ENCODE data around the gene CAPN10.

Gene CAPN10

GRCh38 chr2:240601831-240602160, 15.3 kb downstream of the CAPN10 start:
- H3K4me3 ChIP-seq (ENCODE audit: low read depth, low read length) = no peak overlapping the region
- DNase-seq (ENCODE audit: low read depth) = no peak
- TF ChIP-seq, protein P1, sequence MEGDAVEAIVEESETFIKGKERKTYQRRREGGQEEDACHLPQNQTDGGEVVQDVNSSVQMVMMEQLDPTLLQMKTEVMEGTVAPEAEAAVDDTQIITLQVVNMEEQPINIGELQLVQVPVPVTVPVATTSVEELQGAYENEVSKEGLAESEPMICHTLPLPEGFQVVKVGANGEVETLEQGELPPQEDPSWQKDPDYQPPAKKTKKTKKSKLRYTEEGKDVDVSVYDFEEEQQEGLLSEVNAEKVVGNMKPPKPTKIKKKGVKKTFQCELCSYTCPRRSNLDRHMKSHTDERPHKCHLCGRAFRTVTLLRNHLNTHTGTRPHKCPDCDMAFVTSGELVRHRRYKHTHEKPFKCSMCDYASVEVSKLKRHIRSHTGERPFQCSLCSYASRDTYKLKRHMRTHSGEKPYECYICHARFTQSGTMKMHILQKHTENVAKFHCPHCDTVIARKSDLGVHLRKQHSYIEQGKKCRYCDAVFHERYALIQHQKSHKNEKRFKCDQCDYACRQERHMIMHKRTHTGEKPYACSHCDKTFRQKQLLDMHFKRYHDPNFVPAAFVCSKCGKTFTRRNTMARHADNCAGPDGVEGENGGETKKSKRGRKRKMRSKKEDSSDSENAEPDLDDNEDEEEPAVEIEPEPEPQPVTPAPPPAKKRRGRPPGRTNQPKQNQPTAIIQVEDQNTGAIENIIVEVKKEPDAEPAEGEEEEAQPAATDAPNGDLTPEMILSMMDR (conservative IDR thresholded peaks at IDR 0.05; ENCODE audit: low read depth, low read length) = no peak

DNA sequence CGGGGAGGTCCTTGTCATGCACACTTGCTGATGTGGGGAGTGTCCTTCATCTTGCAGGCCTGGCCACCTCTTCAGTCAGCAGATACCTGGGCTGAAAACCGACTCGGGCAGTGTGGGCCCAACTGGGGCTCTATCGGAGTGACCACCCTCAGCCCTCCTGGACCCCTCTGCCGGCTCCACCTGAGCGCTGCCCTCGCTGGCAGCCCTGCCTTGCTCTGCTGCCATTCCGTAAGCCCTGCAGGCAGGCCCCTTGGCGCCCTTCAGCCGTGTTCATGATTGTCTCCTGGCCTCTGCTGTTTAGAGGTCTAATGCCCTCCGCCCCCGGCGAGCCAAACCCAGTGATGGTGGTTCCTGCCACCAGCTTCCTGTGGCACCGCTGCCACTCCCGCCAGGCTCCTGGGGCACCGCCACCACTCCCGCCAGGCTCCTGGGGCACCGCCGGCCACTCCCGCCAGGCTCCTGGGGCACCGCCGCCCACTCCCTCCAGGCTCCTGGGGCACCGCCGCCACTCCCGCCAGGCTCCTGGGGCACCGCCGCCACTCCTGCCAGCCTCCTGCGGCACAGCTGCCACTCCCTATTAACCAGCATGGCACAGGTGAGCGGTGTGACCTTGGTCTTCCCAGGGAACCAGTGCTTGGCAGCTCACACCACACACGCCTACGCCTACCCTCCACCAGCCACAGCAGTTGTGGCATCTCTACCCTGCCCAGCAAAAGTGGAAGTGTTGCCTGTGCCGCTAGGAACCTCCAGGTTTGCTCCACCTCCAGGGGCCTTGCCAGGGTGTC, 15.9 kb downstream of the CAPN10 start:
- TF ChIP-seq, protein P1 (conservative IDR thresholded peaks at IDR 0.05; ENCODE audit: low read depth, low read length) = no peak
- no peak overlapping the region for H3K4me3 ChIP-seq (ENCODE audit: low read depth, low read length)
- DNase-seq (ENCODE audit: low read depth) = no peak

DNA sequence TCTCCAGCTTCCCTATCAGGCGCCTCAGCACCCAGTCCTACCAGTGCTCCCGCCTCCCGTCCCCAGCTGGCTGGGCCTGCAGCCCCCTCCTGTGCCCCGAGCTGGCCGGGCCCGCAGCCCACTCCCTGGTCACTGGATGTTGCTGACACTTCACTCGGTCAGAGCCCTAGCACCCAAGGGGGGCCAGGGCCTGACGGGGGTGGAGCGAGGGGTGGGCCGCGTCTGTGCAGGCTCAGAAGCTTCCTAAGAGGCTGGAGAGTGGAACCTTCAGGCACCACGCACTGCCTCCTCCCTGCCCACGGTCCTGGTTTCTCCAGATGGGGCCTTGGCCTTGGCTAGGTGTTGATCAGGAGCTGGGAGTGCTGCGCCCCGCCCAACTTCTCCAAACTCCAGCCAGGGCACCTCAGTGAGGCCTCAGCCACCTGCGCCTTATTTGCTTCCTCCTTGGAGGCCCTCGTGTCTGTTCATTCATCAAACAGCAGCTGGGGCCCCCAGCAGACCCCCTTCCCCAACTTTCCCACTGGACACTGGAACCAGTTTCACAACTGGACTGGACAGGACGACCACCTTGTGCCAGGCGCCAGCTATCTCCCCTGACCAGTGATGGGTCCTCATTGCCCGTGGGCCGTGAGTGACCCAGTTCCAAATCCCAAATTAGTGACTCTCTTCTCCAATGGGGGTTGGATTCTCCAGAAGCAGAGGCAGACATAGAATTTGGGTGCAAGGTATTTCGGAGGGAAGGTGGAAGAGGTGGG, 16.7 kb downstream of the CAPN10 start:
- TF ChIP-seq, protein P1 (conservative IDR thresholded peaks at IDR 0.05; ENCODE audit: low read depth, low read length) = no peak
- DNase-seq (ENCODE audit: low read depth) = no peak
- no peak overlapping the region for H3K4me3 ChIP-seq (ENCODE audit: low read depth, low read length)

DNA sequence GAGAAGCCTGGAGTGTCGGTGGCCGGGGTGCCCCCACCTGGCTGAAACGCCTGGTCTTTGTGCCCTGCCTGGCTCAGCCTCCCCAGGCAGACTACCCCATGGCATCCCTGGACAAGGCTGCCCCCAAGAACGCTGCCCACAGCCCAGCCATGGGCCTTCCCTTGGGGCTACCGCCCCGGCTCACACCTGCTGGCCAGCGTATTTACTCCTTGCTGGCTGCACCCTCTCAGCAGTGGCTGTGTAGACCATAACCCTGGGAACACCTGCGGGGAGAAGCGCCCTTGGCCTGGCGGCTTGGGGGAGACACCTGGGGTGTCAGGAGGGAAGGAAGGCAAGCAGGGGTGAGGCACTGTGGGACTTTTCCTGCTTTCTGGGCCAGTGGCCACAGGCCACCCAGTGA, 17.3 kb downstream of the CAPN10 start:
- no peak overlapping the region for H3K4me3 ChIP-seq (ENCODE audit: low read depth, low read length)
- DNase-seq (ENCODE audit: low read depth) = no peak
- TF ChIP-seq, protein P1 (conservative IDR thresholded peaks at IDR 0.05; ENCODE audit: low read depth, low read length) = no peak

- DNase-seq (ENCODE audit: low read depth) = peak; percentile 79
- TF ChIP-seq, protein P1 (conservative IDR thresholded peaks at IDR 0.05; ENCODE audit: low read depth, low read length) = peak; percentile 80
- no peak overlapping the region for H3K4me3 ChIP-seq (ENCODE audit: low read depth, low read length)
These were observed 17.9 kb downstream of the CAPN10 start for GRCh38 chr2:240604291-240604938.

- TF ChIP-seq, protein P1 (conservative IDR thresholded peaks at IDR 0.05; ENCODE audit: low read depth, low read length) = no peak
- no peak overlapping the region for H3K4me3 ChIP-seq (ENCODE audit: low read depth, low read length)
- DNase-seq (ENCODE audit: low read depth) = no peak
These were observed 18.6 kb downstream of the CAPN10 start for GRCh38 chr2:240604939-240605716.

Data from choroid plexus epithelial cell (primary cell).